HepG2 (cell line): ENCODE data around the gene POU5F1. TPM values are rescaled to one million over a fixed set of nuclear protein-coding genes. Genes with fewer than 3 reads are reported as not detected.

Experiments
- ARHGAP35 ChIP-seq: sonication (generic); formaldehyde crosslinking; IDR thresholded peaks from 2 replicates; pipeline ENCODE4 v1.9.0; 2022; ENCODE audit warnings: mild to moderate bottlenecking, inconsistent platforms, moderate library complexity, missing genetic modification reagents, borderline replicate concordance
- ATF7-NPFF ChIP-seq: sonication (generic); formaldehyde crosslinking; IDR thresholded peaks from 2 replicates; pipeline ENCODE4 v1.8.1; 2023; ENCODE audit warnings: mild to moderate bottlenecking, low read depth, missing genetic modification reagents, moderate library complexity
- FOXK1 ChIP-seq: sonication (generic); formaldehyde crosslinking; IDR thresholded peaks from 2 replicates; pipeline ENCODE4 v1.4.0; 2020; ENCODE audit warnings: low read depth, missing genetic modification reagents, borderline replicate concordance
- GLI4 ChIP-seq: sonication (generic); formaldehyde crosslinking; IDR thresholded peaks from 2 replicates; pipeline ENCODE4 v1.5.1; 2020; ENCODE audit warnings: missing genetic modification reagents, mild to moderate bottlenecking, moderate library complexity, borderline replicate concordance
- KAT2B ChIP-seq: fragments of 150-350 bp; IDR thresholded peaks from 2 replicates; pipeline ENCODE4 v1.6.1; 2014; ENCODE audit warnings: low read depth, low read length, borderline replicate concordance
- MEIS2 ChIP-seq: sonication (generic); formaldehyde crosslinking; IDR thresholded peaks from 2 replicates; pipeline ENCODE4 v1.9.0; 2021; ENCODE audit warnings: mild to moderate bottlenecking, missing genetic modification reagents
- PITX1 ChIP-seq: sonication (generic); formaldehyde crosslinking; IDR thresholded peaks from 2 replicates; pipeline ENCODE4 v1.5.1; 2020; ENCODE audit warnings: mild to moderate bottlenecking, missing genetic modification reagents
- PPARG ChIP-seq: conservative IDR thresholded peaks from 2 replicates; pipeline ENCODE4 v1.6.1; 2016; ENCODE audit warnings: missing biosample characterization, missing genetic modification reagents
- SALL2 ChIP-seq: sonication (generic); formaldehyde crosslinking; IDR thresholded peaks from 2 replicates; pipeline ENCODE4 v1.8.1; 2023; ENCODE audit warnings: mild to moderate bottlenecking, missing genetic modification reagents, inconsistent platforms
- SMAD9 ChIP-seq: sonication (generic); formaldehyde crosslinking; IDR thresholded peaks from 2 replicates; pipeline ENCODE4 v1.5.1; 2020; ENCODE audit warnings: mild to moderate bottlenecking, missing genetic modification reagents
- SP140L ChIP-seq: sonication (generic); formaldehyde crosslinking; IDR thresholded peaks from 2 replicates; pipeline ENCODE4 v1.4.0; 2020; ENCODE audit warnings: missing genetic modification reagents, borderline replicate concordance
- TCF12 ChIP-seq, 2 experiments: fragments of 450-650 bp in 1 of 2; sonication (generic) in 1 of 2; formaldehyde crosslinking in 1 of 2; IDR thresholded peaks; 2 replicates each; pipeline versions ENCODE4 v1.6.1 to v1.8.0; 2017 to 2022; ENCODE audit warnings: antibody characterized with exemption in 1 of 2, mild to moderate bottlenecking in 1 of 2, missing genetic modification reagents in 1 of 2, moderate library complexity in 1 of 2
- ZNF33A ChIP-seq: sonication (generic); formaldehyde crosslinking; IDR thresholded peaks from 2 replicates; pipeline ENCODE4 v1.5.1; 2020; ENCODE audit warnings: missing genetic modification reagents, mild to moderate bottlenecking, moderate library complexity, borderline replicate concordance
- ZNF562 ChIP-seq: sonication (generic); formaldehyde crosslinking; IDR thresholded peaks from 2 replicates; pipeline ENCODE4 v1.8.0; 2022; ENCODE audit warnings: missing genetic modification reagents, borderline replicate concordance
- ZNF563 ChIP-seq: sonication (generic); formaldehyde crosslinking; IDR thresholded peaks from 2 replicates; pipeline ENCODE4 v1.8.0; 2022; ENCODE audit warnings: mild to moderate bottlenecking, moderate library complexity, missing genetic modification reagents
- ZNF577 ChIP-seq: sonication (generic); formaldehyde crosslinking; IDR thresholded peaks from 2 replicates; pipeline ENCODE4 v1.4.0; 2020; ENCODE audit warnings: mild to moderate bottlenecking, low read depth, missing genetic modification reagents, borderline replicate concordance
- polyA plus RNA-seq, 8 experiments: library from polyadenylated mRNA; depleted of rRNA in 3 of 8; stranded (reverse) in 7 of 8; unstranded in 1 of 8; fragments of >200 nt; fragmentation: Illumina TruSeq in 4 of 8; extraction: Trizol in 4 of 8; gene quantifications; 2 replicates each; pipeline versions ENCODE4 v1.2.1 to v1.2.3, GENCODE V29; 2011 to 2016; ENCODE audit warnings: low read depth in 4 of 8, missing spikeins in 1 of 8, mixed read lengths in 1 of 8; ENCODE audit not compliant: insufficient read depth in 1 of 8
- total RNA-seq, 5 experiments: library from RNA; depleted of rRNA; stranded (reverse); fragments of >200 nt; fragmentation: Illumina TruSeq; extraction: Trizol; gene quantifications; 2 replicates each; pipeline ENCODE4 v1.2.3, GENCODE V29; 2016; ENCODE audit warnings: low read depth in 1 of 5
- TF ChIP-seq, protein P1 (sequence below): sonication (generic); formaldehyde crosslinking; IDR thresholded peaks from 2 replicates; pipeline ENCODE4 v1.5.0; 2020; ENCODE audit warnings: missing genetic modification reagents, mild to moderate bottlenecking, borderline replicate concordance
- TF ChIP-seq, protein P2 (sequence below): sonication (generic); formaldehyde crosslinking; IDR thresholded peaks from 2 replicates; pipeline ENCODE4 v1.4.0; 2020; ENCODE audit warnings: missing genetic modification reagents, borderline replicate concordance
- TF ChIP-seq, protein P3 (sequence below): sonication (generic); formaldehyde crosslinking; IDR thresholded peaks from 2 replicates; pipeline ENCODE4 v1.4.0; 2020; ENCODE audit warnings: mild to moderate bottlenecking, missing genetic modification reagents
- TF ChIP-seq, protein P4 (sequence below): sonication (generic); formaldehyde crosslinking; IDR thresholded peaks from 2 replicates; pipeline ENCODE4 v1.5.1; 2020; ENCODE audit warnings: mild to moderate bottlenecking, moderate library complexity, missing genetic modification reagents

The POU5F1 gene
- total and polyA plus RNA-seq, 2 of the 13 experiments (the other 11 are each of a cell fraction or from before 2014, with no cell fraction given), result 2.5 to 7.2 TPM

DNA sequence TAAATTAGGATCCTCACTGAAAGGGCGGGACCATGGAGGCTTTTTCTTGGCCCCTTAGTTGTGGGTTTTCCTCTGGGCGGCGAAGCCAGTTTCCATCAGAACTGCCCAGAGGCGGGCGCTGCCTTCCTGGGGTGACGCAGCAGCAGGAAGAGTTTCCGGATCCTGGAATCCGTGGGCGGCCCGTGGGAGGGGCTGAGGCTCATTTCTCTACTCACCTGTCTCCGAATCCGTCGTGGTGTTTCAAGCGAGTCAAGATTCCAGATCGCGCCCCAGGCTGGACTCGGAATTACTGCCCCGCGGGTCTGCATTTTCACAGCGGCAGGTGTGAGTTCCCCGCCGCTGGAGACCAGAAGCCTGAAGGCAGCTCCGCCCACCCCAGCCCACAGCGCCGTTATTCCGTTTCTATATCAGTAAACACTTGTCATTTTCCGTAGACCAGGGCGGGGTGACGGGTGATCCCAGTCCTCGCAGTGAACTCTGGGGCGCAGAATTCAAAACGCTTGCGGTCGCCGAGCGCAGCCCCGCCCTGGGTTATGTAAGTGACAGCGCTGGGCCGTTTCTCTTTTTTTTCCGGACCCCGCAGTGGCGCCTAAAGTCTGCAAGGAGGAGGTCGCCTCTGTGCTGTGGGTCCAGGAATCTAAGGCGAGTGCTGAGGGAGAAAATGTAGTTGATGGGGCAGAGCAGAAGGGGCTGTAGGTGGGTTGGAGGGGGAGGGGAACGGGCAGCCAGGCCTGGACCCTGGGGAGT lies 27.2 kb upstream of the POU5F1 start (continued):
- TF ChIP-seq ATF7-NPFF (peak; percentile 89), SALL2 (CRISPR knock-in tag) (no peak), PPARG (CRISPR knock-in tag) (no peak), KAT2B (no peak), ZNF562 (CRISPR knock-in tag) (no peak), MEIS2 (CRISPR knock-in tag) (peak; percentile 72; the same call in 1 of the 2 replicates), ARHGAP35 (CRISPR knock-in tag) (0 out of 2 replicates have a peak, but pooled peaks have one; percentile 27), TCF12 (IDR thresholded peaks at IDR 0.05) (no peak), TCF12 (CRISPR knock-in tag; IDR thresholded peaks at IDR 0.05) (no peak), GLI4 (CRISPR knock-in tag) (no peak), PITX1 (CRISPR knock-in tag) (peak; percentile 67; the same call in 1 of the 2 replicates), FOXK1 (0 out of 2 replicates have a peak, but pooled peaks have one; percentile 48), ZNF563 (CRISPR knock-in tag) (no peak), ZNF33A (CRISPR knock-in tag) (no peak), SP140L (CRISPR knock-in tag) (no peak), SMAD9 (no peak), ZNF577 (CRISPR knock-in tag) (no peak)
- TF ChIP-seq, protein P1, sequence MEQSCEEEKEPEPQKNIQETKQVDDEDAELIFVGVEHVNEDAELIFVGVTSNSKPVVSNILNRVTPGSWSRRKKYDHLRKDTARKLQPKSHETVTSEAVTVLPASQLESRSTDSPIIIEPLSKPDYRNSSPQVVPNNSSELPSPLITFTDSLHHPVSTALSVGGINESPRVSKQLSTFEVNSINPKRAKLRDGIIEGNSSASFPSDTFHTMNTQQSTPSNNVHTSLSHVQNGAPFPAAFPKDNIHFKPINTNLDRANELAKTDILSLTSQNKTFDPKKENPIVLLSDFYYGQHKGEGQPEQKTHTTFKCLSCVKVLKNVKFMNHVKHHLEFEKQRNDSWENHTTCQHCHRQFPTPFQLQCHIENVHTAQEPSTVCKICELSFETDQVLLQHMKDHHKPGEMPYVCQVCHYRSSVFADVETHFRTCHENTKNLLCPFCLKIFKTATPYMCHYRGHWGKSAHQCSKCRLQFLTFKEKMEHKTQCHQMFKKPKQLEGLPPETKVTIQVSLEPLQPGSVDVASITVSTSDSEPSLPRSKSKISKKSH (CRISPR knock-in tag), result no peak
- TF ChIP-seq, protein P2, sequence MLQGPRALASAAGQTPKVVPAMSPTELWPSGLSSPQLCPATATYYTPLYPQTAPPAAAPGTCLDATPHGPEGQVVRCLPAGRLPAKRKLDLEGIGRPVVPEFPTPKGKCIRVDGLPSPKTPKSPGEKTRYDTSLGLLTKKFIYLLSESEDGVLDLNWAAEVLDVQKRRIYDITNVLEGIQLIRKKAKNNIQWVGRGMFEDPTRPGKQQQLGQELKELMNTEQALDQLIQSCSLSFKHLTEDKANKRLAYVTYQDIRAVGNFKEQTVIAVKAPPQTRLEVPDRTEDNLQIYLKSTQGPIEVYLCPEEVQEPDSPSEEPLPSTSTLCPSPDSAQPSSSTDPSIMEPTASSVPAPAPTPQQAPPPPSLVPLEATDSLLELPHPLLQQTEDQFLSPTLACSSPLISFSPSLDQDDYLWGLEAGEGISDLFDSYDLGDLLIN (CRISPR knock-in tag), result no peak
- TF ChIP-seq, protein P3, sequence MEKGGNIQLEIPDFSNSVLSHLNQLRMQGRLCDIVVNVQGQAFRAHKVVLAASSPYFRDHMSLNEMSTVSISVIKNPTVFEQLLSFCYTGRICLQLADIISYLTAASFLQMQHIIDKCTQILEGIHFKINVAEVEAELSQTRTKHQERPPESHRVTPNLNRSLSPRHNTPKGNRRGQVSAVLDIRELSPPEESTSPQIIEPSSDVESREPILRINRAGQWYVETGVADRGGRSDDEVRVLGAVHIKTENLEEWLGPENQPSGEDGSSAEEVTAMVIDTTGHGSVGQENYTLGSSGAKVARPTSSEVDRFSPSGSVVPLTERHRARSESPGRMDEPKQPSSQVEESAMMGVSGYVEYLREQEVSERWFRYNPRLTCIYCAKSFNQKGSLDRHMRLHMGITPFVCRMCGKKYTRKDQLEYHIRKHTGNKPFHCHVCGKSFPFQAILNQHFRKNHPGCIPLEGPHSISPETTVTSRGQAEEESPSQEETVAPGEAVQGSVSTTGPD (CRISPR knock-in tag), result no peak
- TF ChIP-seq, protein P4, sequence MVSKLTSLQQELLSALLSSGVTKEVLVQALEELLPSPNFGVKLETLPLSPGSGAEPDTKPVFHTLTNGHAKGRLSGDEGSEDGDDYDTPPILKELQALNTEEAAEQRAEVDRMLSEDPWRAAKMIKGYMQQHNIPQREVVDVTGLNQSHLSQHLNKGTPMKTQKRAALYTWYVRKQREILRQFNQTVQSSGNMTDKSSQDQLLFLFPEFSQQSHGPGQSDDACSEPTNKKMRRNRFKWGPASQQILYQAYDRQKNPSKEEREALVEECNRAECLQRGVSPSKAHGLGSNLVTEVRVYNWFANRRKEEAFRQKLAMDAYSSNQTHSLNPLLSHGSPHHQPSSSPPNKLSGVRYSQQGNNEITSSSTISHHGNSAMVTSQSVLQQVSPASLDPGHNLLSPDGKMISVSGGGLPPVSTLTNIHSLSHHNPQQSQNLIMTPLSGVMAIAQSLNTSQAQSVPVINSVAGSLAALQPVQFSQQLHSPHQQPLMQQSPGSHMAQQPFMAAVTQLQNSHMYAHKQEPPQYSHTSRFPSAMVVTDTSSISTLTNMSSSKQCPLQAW (CRISPR knock-in tag), result 0 out of 2 replicates have a peak, but pooled peaks have one; percentile 26
